Adrenal gland (tissue), 5 donors: ENCODE measurements around the gene BPIFB1.

Experiments used
- CTCF ChIP-seq, 6 experiments: fragments of 450-650 bp in 4 of 6; fragments of 200-600 bp in 2 of 6; sonication (generic) in 1 of 6; IDR thresholded peaks; 1 replicate in 5 of 6; 2 replicates in 1 of 6; pipeline versions ENCODE4 v1.5.1 to v1.8.0; 2016 to 2021; ENCODE audit warnings: antibody characterized with exemption in 6 of 6, mild to moderate bottlenecking in 2 of 6, moderate library complexity in 1 of 6
- POLR2A ChIP-seq, 2 donors: fragments of 450-650 bp; IDR thresholded peaks; one replicate each; pipeline ENCODE4 v1.6.1; 2017; ENCODE audit warnings: antibody characterized with exemption in 2 of 2, mild to moderate bottlenecking in 2 of 2, moderate library complexity in 1 of 2
- donor health status: DM: no; HTN: no; CAD: no.

DNA sequence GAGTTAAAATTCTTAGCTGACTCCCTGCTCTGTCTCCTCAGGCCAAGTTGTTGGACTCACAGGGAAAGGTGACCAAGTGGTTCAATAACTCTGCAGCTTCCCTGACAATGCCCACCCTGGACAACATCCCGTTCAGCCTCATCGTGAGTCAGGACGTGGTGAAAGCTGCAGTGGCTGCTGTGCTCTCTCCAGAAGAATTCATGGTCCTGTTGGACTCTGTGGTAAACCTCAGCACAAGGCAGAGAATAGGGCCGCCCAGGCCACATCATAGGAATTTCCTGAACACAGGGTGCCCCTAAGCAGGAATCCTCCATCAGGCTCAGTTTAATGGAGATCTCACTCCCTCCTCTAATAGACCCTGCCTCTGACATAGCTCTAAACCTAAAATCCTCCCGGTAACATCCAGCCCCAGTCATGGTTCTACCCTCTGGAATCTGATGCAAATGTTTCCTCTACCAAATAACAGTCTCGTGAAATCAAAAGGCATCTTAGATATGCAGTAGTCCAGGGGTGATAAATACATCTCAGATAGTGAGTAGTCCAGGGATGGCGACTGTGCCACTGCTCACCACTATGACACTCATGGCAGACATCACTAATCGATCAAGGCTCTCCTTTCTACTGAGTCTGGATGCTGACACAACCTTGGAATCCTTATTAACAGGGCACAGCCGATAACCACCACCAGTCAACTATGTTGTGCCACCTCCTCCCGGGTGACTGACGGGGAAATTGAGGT lies 18.3 kb downstream of the BPIFB1 start:
- TF ChIP-seq CTCF (IDR thresholded peaks at IDR 0.05) = no peak
- no peak for TF ChIP-seq POLR2A (IDR thresholded peaks at IDR 0.05)
